Skeletal muscle tissue (tissue), 4 donors: ENCODE measurements around the gene BRK1. TPM values are rescaled to one million over a fixed set of nuclear protein-coding genes. Genes with fewer than 3 reads are reported as not detected.
"Not testable (repeated sequence)": the region's sequence is repeated elsewhere in the genome, so short reads cannot be mapped to it uniquely, and the experiment has no call there.

Experiments used
- H3K27ac ChIP-seq: one replicate; pipeline ENCODE4 v1.7.0; 2013; ENCODE audit warnings: mild to moderate bottlenecking, low read depth, low read length, inconsistent platforms
- H3K27me3 ChIP-seq, 3 donors: one replicate each; pipeline ENCODE4 v1.7.0; 2013; ENCODE audit warnings: low read length in 3 of 3; ENCODE audit not compliant: control insufficient read depth in 3 of 3, insufficient read depth in 3 of 3
- H3K36me3 ChIP-seq, 3 donors: one replicate each; pipeline ENCODE4 v1.7.0; 2013; ENCODE audit warnings: low read length in 3 of 3; ENCODE audit not compliant: control insufficient read depth in 3 of 3, insufficient read depth in 3 of 3
- H3K4me1 ChIP-seq, 3 donors: one replicate each; pipeline ENCODE4 v1.7.0; 2013; ENCODE audit warnings: low read length in 3 of 3, mild to moderate bottlenecking in 3 of 3; ENCODE audit not compliant: control insufficient read depth in 3 of 3, insufficient read depth in 3 of 3
- H3K4me3 ChIP-seq, 3 donors: one replicate each; pipeline ENCODE4 v1.7.0; 2013; ENCODE audit warnings: low read length in 3 of 3
- H3K9ac ChIP-seq, 3 donors: one replicate each; pipeline ENCODE4 v1.7.0; 2013; ENCODE audit warnings: low read length in 3 of 3, mild to moderate bottlenecking in 3 of 3, moderate library complexity in 2 of 3, low read depth in 1 of 3
- H3K9me3 ChIP-seq, 3 donors: one replicate each; pipeline ENCODE4 v1.7.0; 2013; ENCODE audit warnings: low read length in 3 of 3; ENCODE audit not compliant: control insufficient read depth in 3 of 3
- total RNA-seq: library from RNA; depleted of rRNA; stranded (reverse); fragments of >200 nt; gene quantifications from one replicate; pipeline ENCODE4 v1.2.3, GENCODE V29; 2014
- donor health status: Osteomylitis.

The BRK1 gene
- total RNA-seq, 1 donor from 2014 or later = 85.6 TPM

DNA sequence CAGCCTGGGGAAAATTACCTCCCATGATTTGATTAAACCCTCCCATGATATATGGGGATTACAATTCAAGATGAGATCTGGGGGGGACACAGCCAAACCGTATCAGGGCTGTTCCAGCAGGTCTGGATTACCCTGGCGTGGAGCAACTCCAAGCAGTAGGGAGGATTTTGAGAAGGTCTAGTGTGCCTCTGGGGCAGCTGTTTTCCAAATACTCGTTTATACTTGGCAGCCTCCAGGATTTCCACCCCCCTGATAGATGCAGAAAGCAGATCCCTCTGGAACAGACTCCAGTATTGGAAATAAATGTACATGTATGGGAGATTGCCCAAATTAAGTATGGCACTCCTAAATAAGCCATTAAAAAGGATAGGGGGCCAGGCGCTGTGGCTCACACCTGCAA, 41.6 kb downstream of the BRK1 start:
- Histone ChIP-seq H3K9ac (no peak overlapping the region), H3K4me3 (no peak overlapping the region), H3K4me1 (no peaks in the 10 kb centered on the region), H3K27me3 (no peaks in the 10 kb centered on the region), H3K9me3 (no peaks in the 10 kb centered on the region), H3K27ac (no peak overlapping the region), H3K36me3 (peaks cover 0 to 4% (median 3%) of the 10 kb centered on the region in 3 donors)

- not testable (repeated sequence) for H3K27ac ChIP-seq, H3K36me3 ChIP-seq
Measured at GRCh38 chr3:10158555-10158954, 43.1 kb downstream of the BRK1 start.

GRCh38 chr3:10160346-10160745, 44.9 kb downstream of the BRK1 start:
- no peaks in the 10 kb centered on the region for H3K27me3 ChIP-seq
- H3K36me3 ChIP-seq = no peaks in the 10 kb centered on the region
- no peak overlapping the region for H3K27ac ChIP-seq
- H3K4me1 ChIP-seq = peaks cover 0 to 5% (median 3%) of the 10 kb centered on the region in 3 donors
- no peak overlapping the region for H3K9ac ChIP-seq
- no peaks in the 10 kb centered on the region for H3K9me3 ChIP-seq
- no peak overlapping the region for H3K4me3 ChIP-seq

More at GRCh38 chr3:10158555-10158954, 43.1 kb downstream of the BRK1 start:
- not testable (repeated sequence) for H3K4me1 ChIP-seq, H3K9ac ChIP-seq, H3K9me3 ChIP-seq, H3K4me3 ChIP-seq, H3K27me3 ChIP-seq

- no peak overlapping the region for H3K9ac ChIP-seq
- H3K4me3 ChIP-seq = no peak overlapping the region
- no peak overlapping the region for H3K27ac ChIP-seq
- H3K9me3 ChIP-seq = no peaks in the 10 kb centered on the region
- no peaks in the 10 kb centered on the region for H3K36me3 ChIP-seq
- peaks cover 0 to 7% (median 3%) of the 10 kb centered on the region in 3 donors for H3K4me1 ChIP-seq
- H3K27me3 ChIP-seq = no peaks in the 10 kb centered on the region
Measured at GRCh38 chr3:10160925-10161324, 45.5 kb downstream of the BRK1 start.

DNA sequence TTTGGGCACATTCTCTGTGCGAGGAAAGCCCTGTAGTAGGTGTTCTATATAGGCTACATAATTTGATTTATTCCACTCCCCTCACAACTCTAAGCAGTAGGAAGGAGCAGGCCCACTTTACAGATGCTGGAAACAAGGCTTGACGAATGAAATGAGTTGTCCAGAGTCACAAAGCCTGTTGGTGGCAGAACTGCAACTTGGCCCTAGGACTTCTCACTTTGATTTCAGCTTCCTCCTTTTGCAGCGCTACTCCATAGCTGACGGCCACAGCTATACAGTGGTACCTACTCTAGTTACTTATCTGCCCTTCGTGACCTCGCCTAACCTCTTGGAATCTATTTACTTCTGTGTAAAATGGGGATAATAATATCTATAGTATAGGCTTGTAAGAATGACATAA, 46.7 kb downstream of the BRK1 start:
- Histone ChIP-seq H3K4me1 (peaks cover 0 to 12% (median 3%) of the 10 kb centered on the region in 3 donors), H3K9me3 (no peaks in the 10 kb centered on the region), H3K27ac (no peak overlapping the region), H3K27me3 (no peaks in the 10 kb centered on the region), H3K9ac (no peak overlapping the region), H3K4me3 (no peak overlapping the region), H3K36me3 (no peaks in the 10 kb centered on the region)

DNA sequence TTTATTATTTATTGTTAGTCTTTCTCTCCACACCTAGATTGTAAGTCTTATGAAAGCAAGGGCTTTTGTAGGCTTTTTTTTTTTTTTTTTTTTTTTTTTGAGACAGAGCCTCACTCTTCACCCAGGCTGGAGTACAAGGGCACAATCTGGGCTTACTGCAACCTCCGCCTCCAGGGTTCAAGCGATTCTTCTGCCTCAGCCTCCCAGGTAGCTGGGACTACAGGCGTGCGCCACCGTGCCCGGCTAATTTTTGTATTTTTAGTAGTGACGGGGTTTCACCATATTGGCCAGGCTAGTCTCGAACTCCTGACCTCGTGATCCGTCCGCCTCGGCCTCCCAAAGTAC, 48.7 kb downstream of the BRK1 start:
- peak overlapping the region; percentile 78 to 94 (median 92) for H3K4me3 ChIP-seq
- peak overlapping the region in 1 of 3 donors; percentile 93 for H3K9ac ChIP-seq

GRCh38 chr3:10164546-10165393, 49.3 kb downstream of the BRK1 start, which contains the start of gene IRAK2:
IRAK2 (plus strand) TSS chr3:10164919; CDS start chr3:10164955, 36 bp downstream.
- no peaks in the 10 kb centered on the region for H3K27me3 ChIP-seq
- peak within 1 kb of the TSS; percentile 79 to 93 (median 93) for H3K9ac ChIP-seq
- H3K36me3 ChIP-seq = peaks cover 0 to 4% (median 0%) of the 10 kb centered on the region in 3 donors
- H3K27ac ChIP-seq = peak within 1 kb of the TSS; percentile 79
- peaks cover 0 to 12% (median 3%) of the 10 kb centered on the region in 3 donors for H3K4me1 ChIP-seq
- H3K9me3 ChIP-seq = peaks cover 0 to 3% (median 0%) of the 10 kb centered on the region in 3 donors
- peak within 1 kb of the TSS; percentile 78 to 94 (median 92) for H3K4me3 ChIP-seq

More for the DNA sequence above, 48.7 kb downstream of the BRK1 start:
- H3K27me3 ChIP-seq, H3K27ac ChIP-seq, H3K9me3 ChIP-seq, H3K36me3 ChIP-seq: not testable (repeated sequence)
- H3K4me1 ChIP-seq = peaks cover 0 to 12% (median 3%) of the 10 kb centered on the region in 3 donors

- Histone ChIP-seq H3K9me3 (peaks cover 0 to 3% (median 0%) of the 10 kb centered on the region in 3 donors), H3K27me3 (no peaks in the 10 kb centered on the region), H3K36me3 (peaks cover 0 to 6% (median 5%) of the 10 kb centered on the region in 3 donors), H3K4me3 (no peak overlapping the region), H3K4me1 (peaks cover 0 to 21% (median 3%) of the 10 kb centered on the region in 3 donors), H3K9ac (no peak overlapping the region), H3K27ac (no peak overlapping the region)
Measured at GRCh38 chr3:10166213-10166604, 50.7 kb downstream of the BRK1 start.

DNA sequence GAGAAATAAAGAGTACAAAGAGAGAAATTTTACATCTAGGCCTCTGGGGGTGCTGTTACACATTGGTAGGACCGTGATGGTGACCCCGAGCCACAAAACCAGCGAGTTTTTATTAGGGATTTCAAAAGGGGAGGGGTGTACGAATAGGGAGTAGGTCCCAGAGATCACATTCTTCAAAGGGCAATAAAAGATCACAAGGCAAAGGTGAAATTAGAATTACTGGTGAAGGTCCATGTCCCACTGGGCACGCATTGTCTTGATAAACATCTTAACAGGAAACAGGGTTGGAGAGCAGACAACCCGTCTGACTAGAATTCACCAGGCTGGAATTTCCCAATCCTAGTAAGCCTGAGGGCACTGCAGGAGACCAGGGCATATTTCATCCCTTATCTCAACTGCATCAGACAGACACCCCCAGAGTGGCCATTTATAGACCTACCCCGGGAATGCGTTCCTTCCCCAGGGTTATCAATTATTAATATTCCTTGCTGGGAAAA, 53.6 kb downstream of the BRK1 start:
- Histone ChIP-seq H3K27me3 (no peaks in the 10 kb centered on the region), H3K9ac (no peak overlapping the region), H3K4me3 (no peak overlapping the region), H3K27ac (no peak overlapping the region), H3K4me1 (peaks cover 2 to 24% (median 6%) of the 10 kb centered on the region in 3 donors), H3K9me3 (peaks cover 0 to 3% (median 0%) of the 10 kb centered on the region in 3 donors), H3K36me3 (peaks cover 0 to 6% (median 5%) of the 10 kb centered on the region in 3 donors)

DNA sequence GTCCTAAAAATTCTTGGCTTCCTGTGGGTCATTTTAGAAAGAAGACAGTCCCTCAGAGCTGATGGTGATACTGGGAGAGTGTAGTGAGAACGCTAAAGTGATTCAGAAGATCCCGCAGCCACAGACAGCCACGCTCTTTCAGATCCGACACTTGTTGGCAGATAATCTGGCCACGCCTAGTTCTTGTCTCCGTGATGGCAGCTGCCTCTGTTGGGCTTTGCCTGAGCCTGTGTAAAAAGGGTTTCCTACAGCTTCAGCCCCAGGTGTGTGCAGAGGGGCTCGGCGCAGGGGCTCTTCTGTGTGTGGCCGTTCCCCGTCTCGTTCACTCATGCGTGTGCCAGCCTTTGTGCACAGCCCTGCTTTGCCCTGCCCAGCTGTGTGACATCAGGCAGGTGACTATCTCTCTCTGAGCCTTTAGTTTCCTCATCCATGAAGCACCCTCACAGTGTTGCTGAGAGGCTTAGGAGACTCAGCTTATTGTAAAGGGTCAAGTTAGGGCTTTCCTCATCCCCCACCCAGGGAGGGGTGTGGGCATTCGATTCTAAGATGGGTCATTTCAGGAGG, 55.5 kb downstream of the BRK1 start:
- Histone ChIP-seq H3K36me3 (peaks cover 0 to 6% (median 5%) of the 10 kb centered on the region in 3 donors), H3K27me3 (no peaks in the 10 kb centered on the region), H3K9ac (no peak overlapping the region), H3K27ac (no peak overlapping the region), H3K4me3 (no peak overlapping the region), H3K9me3 (peaks cover 0 to 3% (median 0%) of the 10 kb centered on the region in 3 donors), H3K4me1 (peaks cover 2 to 17% (median 5%) of the 10 kb centered on the region in 3 donors)
